HCT116 (cell line): ENCODE data around the gene LTBP1. TPM values are rescaled to one million over a fixed set of nuclear protein-coding genes. Genes with fewer than 3 reads are reported as not detected.

Experiments
- ATAC-seq: fragments of 200-7000 bp; cut with Tn5 transposase; 2 replicates; pipeline ENCODE4 v1.9.1; 2020; ENCODE audit warnings: mild to moderate bottlenecking, moderate library complexity
- BruUV-seq: library from RNA; stranded (reverse); fragments of 400-500 nt; replicated peaks from 2 replicates; lab custom pipeline; 2021; lab: Mats Ljungman, UMichigan
- CTCF ChIA-PET: fragments of 300-600 bp; sonication (Branson Sonifier 250); formaldehyde crosslinking; loops from one replicate; lab custom pipeline; 2021; ENCODE audit warnings: antibody characterized with exemption; lab: Charles Lee
- POLR2A ChIA-PET: fragments of 300-600, 350-600 bp; sonication (Branson Sonifier 250); formaldehyde crosslinking; loops from one replicate; lab custom pipeline; 2021; ENCODE audit warnings: antibody characterized with exemption; lab: Charles Lee
- RAD21 ChIA-PET, 2 experiments: fragments of 300-600 bp; sonication (Branson Sonifier 250); formaldehyde crosslinking; loops; one replicate each; lab custom pipeline; 2023; ENCODE audit warnings: low total read pairs in 2 of 2; ENCODE audit not compliant: uncharacterized antibody in 2 of 2, unreplicated experiment in 2 of 2, low non-redundant PET in 1 of 2; lab: Charles Lee
- DNase-seq: peaks from one replicate; pipeline ENCODE4 v3.0.0-alpha.2; 2010; ENCODE audit warnings: low read depth, low spot score
- H2AFZ ChIP-seq: fragments of 200-600 bp; shearing (Covaris generic), sonication (generic); 2 replicates; pipeline ENCODE4 v1.6.1; 2017; ENCODE audit warnings: low read depth, mixed run types, mixed read lengths, antibody characterized with exemption, low read length; ENCODE audit not compliant: poor library complexity, severe bottlenecking
- H3K27ac ChIP-seq: 2 replicates; pipeline ENCODE4 v1.5.1; 2012; ENCODE audit warnings: low read depth, low read length
- H3K27me3 ChIP-seq: fragments of 200-600 bp; sonication (generic); 2 replicates; pipeline ENCODE4 v1.6.1; 2016; ENCODE audit warnings: mixed run types, low read length, mixed read lengths; ENCODE audit not compliant: insufficient read depth
- H3K36me3 ChIP-seq, 2 experiments: fragments of 200-500 bp in 1 of 2; fragments of 200-600 bp in 1 of 2; sonication (Bioruptor generic) in 1 of 2; sonication (generic) in 1 of 2; 2 replicates each; pipeline versions ENCODE4 v1.5.1 to v1.6.1; 2014 to 2016; ENCODE audit warnings: low read length in 2 of 2, inconsistent platforms in 1 of 2, mixed read lengths in 1 of 2, mixed run types in 1 of 2; ENCODE audit not compliant: insufficient read depth in 2 of 2, control insufficient read depth in 1 of 2
- H3K4me1 ChIP-seq, 2 experiments: fragments of 200-600 bp in 1 of 2; sonication (generic) in 1 of 2; 2 replicates each; pipeline versions ENCODE4 v1.5.1 to v1.6.1; 2012 to 2017; ENCODE audit warnings: low read length in 2 of 2, inconsistent platforms in 1 of 2, mild to moderate bottlenecking in 1 of 2, mixed read lengths in 1 of 2, mixed run types in 1 of 2, moderate library complexity in 1 of 2; ENCODE audit not compliant: insufficient read depth in 2 of 2, control insufficient read depth in 1 of 2
- H3K4me2 ChIP-seq: fragments of 200-600 bp; sonication (generic); 2 replicates; pipeline ENCODE4 v1.6.1; 2017; ENCODE audit warnings: mixed run types, low read length, mixed read lengths
- H3K4me3 ChIP-seq, 2 experiments: fragments of 200-600 bp in 1 of 2; sonication (generic) in 1 of 2; replicated peaks in 1 of 2; 2 replicates each; pipeline ENCODE4 v1.5.1; 2011 to 2016; ENCODE audit warnings: low read length in 2 of 2, control low read depth in 1 of 2, low read depth in 1 of 2, mild to moderate bottlenecking in 1 of 2, mixed read lengths in 1 of 2, mixed run types in 1 of 2
- H3K79me2 ChIP-seq: fragments of 200-600 bp; sonication (generic); 2 replicates; pipeline ENCODE4 v1.6.1; 2017; ENCODE audit warnings: mild to moderate bottlenecking, mixed run types, low read length, moderate library complexity, mixed read lengths; ENCODE audit not compliant: insufficient read depth
- H3K9ac ChIP-seq: fragments of 200-600 bp; sonication (generic); 2 replicates; pipeline ENCODE4 v1.6.1; 2016; ENCODE audit warnings: low read length, mixed read lengths
- H3K9me2 ChIP-seq: fragments of 200-600 bp; sonication (generic), shearing (Covaris generic); 2 replicates; pipeline ENCODE4 v1.6.1; 2017; ENCODE audit warnings: mixed run types, mild to moderate bottlenecking, moderate library complexity; ENCODE audit not compliant: insufficient read depth
- H3K9me3 ChIP-seq, 2 experiments: fragments of 200-500 bp in 1 of 2; fragments of 200-600 bp in 1 of 2; sonication (Bioruptor generic) in 1 of 2; sonication (generic) in 1 of 2; 2 replicates each; pipeline ENCODE4 v1.6.1; 2014 to 2017; ENCODE audit warnings: low read length in 2 of 2, mixed read lengths in 2 of 2, inconsistent platforms in 1 of 2, low read depth in 1 of 2, mild to moderate bottlenecking in 1 of 2, mixed run types in 1 of 2, moderate library complexity in 1 of 2; ENCODE audit not compliant: control insufficient read depth in 1 of 2, insufficient read depth in 1 of 2
- H4K20me1 ChIP-seq: fragments of 200-600 bp; sonication (generic), shearing (Covaris generic); 2 replicates; pipeline ENCODE4 v1.6.1; 2017; ENCODE audit warnings: mixed run types, mild to moderate bottlenecking, moderate library complexity; ENCODE audit not compliant: insufficient read depth
- ATF3 ChIP-seq: IDR thresholded peaks from 2 replicates; pipeline ENCODE4 v1.6.1; 2012
- EGR1 ChIP-seq: IDR thresholded peaks from 2 replicates; pipeline ENCODE4 v1.6.1; 2012; ENCODE audit warnings: low read depth
- ELF1 ChIP-seq: IDR thresholded peaks from 2 replicates; pipeline ENCODE4 v1.6.1; 2012; ENCODE audit warnings: low read depth, borderline replicate concordance
- EZH2phosphoT487 ChIP-seq: fragments of 200-600 bp; IDR thresholded peaks from 2 replicates; pipeline ENCODE4 v1.6.1; 2018; ENCODE audit warnings: antibody characterized with exemption, borderline replicate concordance
- FOSL1 ChIP-seq: IDR thresholded peaks from 2 replicates; pipeline ENCODE4 v1.6.1; 2012; ENCODE audit warnings: low read depth
- JUND ChIP-seq: IDR thresholded peaks from 2 replicates; pipeline ENCODE4 v1.6.1; 2012
- POLR2AphosphoS5 ChIP-seq: IDR thresholded peaks from 2 replicates; pipeline ENCODE4 v1.6.1; 2011; ENCODE audit warnings: mild to moderate bottlenecking, low read depth, low read length, moderate library complexity
- RAD21 ChIP-seq: IDR thresholded peaks from 2 replicates; pipeline ENCODE4 v1.6.1; 2012; ENCODE audit warnings: low read depth, mild to moderate bottlenecking
- REST ChIP-seq: IDR thresholded peaks from 2 replicates; pipeline ENCODE4 v1.6.1; 2012; ENCODE audit warnings: low read depth
- SIN3A ChIP-seq: IDR thresholded peaks from 2 replicates; pipeline ENCODE4 v1.6.1; 2012; ENCODE audit warnings: low read depth
- SP1 ChIP-seq: IDR thresholded peaks from 2 replicates; pipeline ENCODE4 v1.6.1; 2012; ENCODE audit warnings: low read depth
- SRF ChIP-seq: IDR thresholded peaks from 2 replicates; pipeline ENCODE4 v1.6.1; 2012; ENCODE audit warnings: low read depth
- TCF7L2 ChIP-seq: IDR thresholded peaks from 2 replicates; pipeline ENCODE4 v1.7.0; 2011; ENCODE audit warnings: borderline replicate concordance, inconsistent platforms; ENCODE audit not compliant: insufficient read depth, insufficient read length; ENCODE audit errors: extremely low read depth
- ZFX ChIP-seq: fragments of 450-650 bp; IDR thresholded peaks from 2 replicates; pipeline ENCODE4 v1.6.1; 2017
- ZNF274 ChIP-seq: fragments of 200-500 bp; sonication (Bioruptor generic); IDR thresholded peaks from 2 replicates; pipeline ENCODE4 v1.6.1; 2014; ENCODE audit warnings: mild to moderate bottlenecking, low read depth, low read length, inconsistent platforms
- intact Hi-C: fragments of 100-400 bp; cut with micrococcal nuclease; formaldehyde crosslinking; loops from 2 replicates; pipeline ENCODE4 v1.10.0; 2022
- total RNA-seq: library from RNA; stranded (reverse); gene quantifications from one replicate; pipeline ENCODE4 v1.2.1, GENCODE V29; 2021; ENCODE audit not compliant: unreplicated experiment
- TF ChIP-seq, protein P1 (sequence below): IDR thresholded peaks from 2 replicates; pipeline ENCODE4 v1.6.1; 2012

Gene LTBP1
- total RNA-seq, 1 experiment from 2014 or later: 5.1 TPM

GRCh38 chr2:33284287-33284686, 337.5 kb downstream of the LTBP1 start:
- no TSS peak for BruUV-seq
- Histone ChIP-seq H3K27ac (no peak overlapping the region), H3K27me3 (no peaks in the 10 kb centered on the region)
- DNase-seq: no peak
- intact Hi-C loops: no loop called here
- CTCF ChIA-PET: no interaction called here
- TF ChIP-seq POLR2AphosphoS5: no peak
- TF ChIP-seq RAD21: no peak
- no peak for TF ChIP-seq ELF1
- TF ChIP-seq ZNF274: no peak
- TF ChIP-seq SIN3A: no peak
- no peak for TF ChIP-seq EGR1
- no peak for TF ChIP-seq REST
- no peak for TF ChIP-seq ZFX
- TF ChIP-seq SRF: no peak
- no peak for TF ChIP-seq ATF3
- TF ChIP-seq SP1: no peak
- TF ChIP-seq FOSL1: no peak
- no peak for TF ChIP-seq EZH2phosphoT487
- TF ChIP-seq JUND: no peak
- TF ChIP-seq, protein P1, sequence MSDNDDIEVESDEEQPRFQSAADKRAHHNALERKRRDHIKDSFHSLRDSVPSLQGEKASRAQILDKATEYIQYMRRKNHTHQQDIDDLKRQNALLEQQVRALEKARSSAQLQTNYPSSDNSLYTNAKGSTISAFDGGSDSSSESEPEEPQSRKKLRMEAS: no peak
- TF ChIP-seq TCF7L2: no peak
- TF ChIP-seq, all 23 proteins: peak for 0
- POLR2A ChIA-PET: interaction anchor here (0.6 kb wide), 1 partner anchor 96 kb away, joined by 3 read pairs; no protein-coding TSS in a partner anchor
- Histone ChIP-seq H3K4me1 (no peaks in the 10 kb centered on the region), H3K9ac (no peak overlapping the region), H3K9me2 (no peaks in the 10 kb centered on the region), H3K4me3 (no peak overlapping the region), H3K4me2 (no peak overlapping the region), H3K79me2 (no peaks in the 10 kb centered on the region), H3K36me3 (no peaks in the 10 kb centered on the region), H4K20me1 (no peaks in the 10 kb centered on the region), H2AFZ (no peak overlapping the region), H3K9me3 (no peaks in the 10 kb centered on the region)
- no peak for ATAC-seq
- RAD21 ChIA-PET: no interaction called here
